GM12892 (cell line): ENCODE data around the gene GNAO1.

Source experiments
- POLR2A ChIP-seq: IDR thresholded peaks from 2 replicates; pipeline ENCODE4 v1.6.1; 2011; ENCODE audit warnings: low read depth, low read length, control low read depth
- POLR2AphosphoS5 ChIP-seq: IDR thresholded peaks from 2 replicates; pipeline ENCODE4 v1.6.1; 2011; ENCODE audit warnings: low read depth, low read length, control low read depth
- TAF1 ChIP-seq: IDR thresholded peaks from 2 replicates; pipeline ENCODE4 v1.6.1; 2011; ENCODE audit warnings: low read depth, mild to moderate bottlenecking, control low read depth, low read length, borderline replicate concordance

GRCh38 chr16:56275076-56275475 is 83.8 kb downstream of the GNAO1 start:
- TF ChIP-seq POLR2AphosphoS5 (no peak), POLR2A (no peak), TAF1 (no peak)
